ENCODE data around the gene THAP3. TPM values are rescaled to one million over a fixed set of nuclear protein-coding genes. Genes with fewer than 3 reads are reported as not detected.

THAP3 gene
- total and polyA plus RNA-seq, 9 of the 15 experiments (the other 6 are each of a cell fraction or from before 2014, with no cell fraction given): 1.9 to 31.2 (median 18.2) TPM

DNA sequence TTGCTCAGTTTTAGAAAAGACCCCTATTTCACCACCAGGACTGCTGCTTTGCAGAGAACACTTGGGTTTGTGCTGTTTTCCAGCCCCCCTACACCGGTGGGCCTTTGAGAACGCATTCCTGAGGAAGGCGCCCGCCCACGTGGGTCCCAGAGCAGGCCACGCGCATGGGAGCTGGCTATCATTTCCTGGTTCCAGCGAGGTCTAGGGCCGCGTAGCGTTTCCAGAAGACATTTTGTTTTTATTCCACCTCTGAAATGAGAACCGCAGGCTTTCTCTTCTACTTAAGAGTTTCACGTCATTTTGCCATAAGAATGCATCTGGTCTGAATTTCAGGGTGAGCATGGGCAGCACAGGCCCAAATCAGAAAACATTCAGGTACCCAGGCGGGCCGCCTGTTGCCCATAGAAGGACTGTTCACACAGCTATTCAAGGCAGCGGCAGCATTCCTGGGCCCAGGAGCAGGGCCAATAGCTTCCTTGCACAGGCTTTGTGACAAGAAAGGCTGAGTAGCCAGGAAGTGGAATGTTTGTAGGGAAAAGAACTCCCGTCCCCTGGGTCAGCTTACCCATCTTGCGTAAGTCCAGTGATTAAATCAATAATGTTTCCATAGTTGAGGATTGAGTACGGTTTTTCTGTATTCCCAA is 20.6 kb upstream of the THAP3 start (continued):
- TF ChIP-seq, protein P1, sequence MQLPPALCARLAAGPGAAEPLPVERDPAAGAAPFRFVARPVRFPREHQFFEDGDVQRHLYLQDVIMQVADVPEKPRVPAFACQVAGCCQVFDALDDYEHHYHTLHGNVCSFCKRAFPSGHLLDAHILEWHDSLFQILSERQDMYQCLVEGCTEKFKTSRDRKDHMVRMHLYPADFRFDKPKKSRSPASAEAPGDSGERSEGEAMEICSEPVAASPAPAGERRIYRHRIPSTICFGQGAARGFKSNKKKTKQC (CRISPR knock-in tag; IDR thresholded peaks at IDR 0.05): peak; percentile 54; the same call in 1 of the 2 replicates
- TF ChIP-seq, protein P2, sequence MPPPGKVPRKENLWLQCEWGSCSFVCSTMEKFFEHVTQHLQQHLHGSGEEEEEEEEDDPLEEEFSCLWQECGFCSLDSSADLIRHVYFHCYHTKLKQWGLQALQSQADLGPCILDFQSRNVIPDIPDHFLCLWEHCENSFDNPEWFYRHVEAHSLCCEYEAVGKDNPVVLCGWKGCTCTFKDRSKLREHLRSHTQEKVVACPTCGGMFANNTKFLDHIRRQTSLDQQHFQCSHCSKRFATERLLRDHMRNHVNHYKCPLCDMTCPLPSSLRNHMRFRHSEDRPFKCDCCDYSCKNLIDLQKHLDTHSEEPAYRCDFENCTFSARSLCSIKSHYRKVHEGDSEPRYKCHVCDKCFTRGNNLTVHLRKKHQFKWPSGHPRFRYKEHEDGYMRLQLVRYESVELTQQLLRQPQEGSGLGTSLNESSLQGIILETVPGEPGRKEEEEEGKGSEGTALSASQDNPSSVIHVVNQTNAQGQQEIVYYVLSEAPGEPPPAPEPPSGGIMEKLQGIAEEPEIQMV (tag; conservative IDR thresholded peaks at IDR 0.05; ENCODE audit: low read depth): peak; percentile 61; the same call in 1 of the 2 replicates
- TF ChIP-seq ZNF436 (CRISPR knock-in tag; IDR thresholded peaks at IDR 0.05) (0 out of 2 replicates have a peak, but pooled peaks have one; percentile 15), THRAP3 (IDR thresholded peaks at IDR 0.05; ENCODE audit: borderline replicate concordance) (no peak), ZNF354B (CRISPR knock-in tag; IDR thresholded peaks at IDR 0.05) (0 out of 2 replicates have a peak, but pooled peaks have one; percentile 21), SRSF3 (IDR thresholded peaks at IDR 0.05; ENCODE audit: insufficient read depth, low read length) (no peak), KLF6 (CRISPR knock-in tag; IDR thresholded peaks at IDR 0.05; ENCODE audit: borderline replicate concordance) (no peak), ZNF764 (CRISPR knock-in tag; IDR thresholded peaks at IDR 0.05; ENCODE audit: low read depth) (0 out of 2 replicates have a peak, but pooled peaks have one; percentile 30)
- TF ChIP-seq, protein P3, sequence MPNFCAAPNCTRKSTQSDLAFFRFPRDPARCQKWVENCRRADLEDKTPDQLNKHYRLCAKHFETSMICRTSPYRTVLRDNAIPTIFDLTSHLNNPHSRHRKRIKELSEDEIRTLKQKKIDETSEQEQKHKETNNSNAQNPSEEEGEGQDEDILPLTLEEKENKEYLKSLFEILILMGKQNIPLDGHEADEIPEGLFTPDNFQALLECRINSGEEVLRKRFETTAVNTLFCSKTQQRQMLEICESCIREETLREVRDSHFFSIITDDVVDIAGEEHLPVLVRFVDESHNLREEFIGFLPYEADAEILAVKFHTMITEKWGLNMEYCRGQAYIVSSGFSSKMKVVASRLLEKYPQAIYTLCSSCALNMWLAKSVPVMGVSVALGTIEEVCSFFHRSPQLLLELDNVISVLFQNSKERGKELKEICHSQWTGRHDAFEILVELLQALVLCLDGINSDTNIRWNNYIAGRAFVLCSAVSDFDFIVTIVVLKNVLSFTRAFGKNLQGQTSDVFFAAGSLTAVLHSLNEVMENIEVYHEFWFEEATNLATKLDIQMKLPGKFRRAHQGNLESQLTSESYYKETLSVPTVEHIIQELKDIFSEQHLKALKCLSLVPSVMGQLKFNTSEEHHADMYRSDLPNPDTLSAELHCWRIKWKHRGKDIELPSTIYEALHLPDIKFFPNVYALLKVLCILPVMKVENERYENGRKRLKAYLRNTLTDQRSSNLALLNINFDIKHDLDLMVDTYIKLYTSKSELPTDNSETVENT (CRISPR knock-in tag; IDR thresholded peaks at IDR 0.05): no peak
- TF ChIP-seq, protein P4, sequence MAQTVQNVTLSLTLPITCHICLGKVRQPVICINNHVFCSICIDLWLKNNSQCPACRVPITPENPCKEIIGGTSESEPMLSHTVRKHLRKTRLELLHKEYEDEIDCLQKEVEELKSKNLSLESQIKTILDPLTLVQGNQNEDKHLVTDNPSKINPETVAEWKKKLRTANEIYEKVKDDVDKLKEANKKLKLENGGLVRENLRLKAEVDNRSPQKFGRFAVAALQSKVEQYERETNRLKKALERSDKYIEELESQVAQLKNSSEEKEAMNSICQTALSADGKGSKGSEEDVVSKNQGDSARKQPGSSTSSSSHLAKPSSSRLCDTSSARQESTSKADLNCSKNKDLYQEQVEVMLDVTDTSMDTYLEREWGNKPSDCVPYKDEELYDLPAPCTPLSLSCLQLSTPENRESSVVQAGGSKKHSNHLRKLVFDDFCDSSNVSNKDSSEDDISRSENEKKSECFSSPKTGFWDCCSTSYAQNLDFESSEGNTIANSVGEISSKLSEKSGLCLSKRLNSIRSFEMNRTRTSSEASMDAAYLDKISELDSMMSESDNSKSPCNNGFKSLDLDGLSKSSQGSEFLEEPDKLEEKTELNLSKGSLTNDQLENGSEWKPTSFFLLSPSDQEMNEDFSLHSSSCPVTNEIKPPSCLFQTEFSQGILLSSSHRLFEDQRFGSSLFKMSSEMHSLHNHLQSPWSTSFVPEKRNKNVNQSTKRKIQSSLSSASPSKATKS (CRISPR knock-in tag; IDR thresholded peaks at IDR 0.05): no peak
- TF ChIP-seq, protein P5, sequence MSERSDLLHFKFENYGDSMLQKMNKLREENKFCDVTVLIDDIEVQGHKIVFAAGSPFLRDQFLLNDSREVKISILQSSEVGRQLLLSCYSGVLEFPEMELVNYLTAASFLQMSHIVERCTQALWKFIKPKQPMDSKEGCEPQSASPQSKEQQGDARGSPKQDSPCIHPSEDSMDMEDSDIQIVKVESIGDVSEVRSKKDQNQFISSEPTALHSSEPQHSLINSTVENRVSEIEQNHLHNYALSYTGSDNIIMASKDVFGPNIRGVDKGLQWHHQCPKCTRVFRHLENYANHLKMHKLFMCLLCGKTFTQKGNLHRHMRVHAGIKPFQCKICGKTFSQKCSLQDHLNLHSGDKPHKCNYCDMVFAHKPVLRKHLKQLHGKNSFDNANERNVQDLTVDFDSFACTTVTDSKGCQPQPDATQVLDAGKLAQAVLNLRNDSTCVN (CRISPR knock-in tag; IDR thresholded peaks at IDR 0.05): no peak
- TF ChIP-seq, protein P6, sequence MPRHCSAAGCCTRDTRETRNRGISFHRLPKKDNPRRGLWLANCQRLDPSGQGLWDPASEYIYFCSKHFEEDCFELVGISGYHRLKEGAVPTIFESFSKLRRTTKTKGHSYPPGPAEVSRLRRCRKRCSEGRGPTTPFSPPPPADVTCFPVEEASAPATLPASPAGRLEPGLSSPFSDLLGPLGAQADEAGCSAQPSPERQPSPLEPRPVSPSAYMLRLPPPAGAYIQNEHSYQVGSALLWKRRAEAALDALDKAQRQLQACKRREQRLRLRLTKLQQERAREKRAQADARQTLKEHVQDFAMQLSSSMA (CRISPR knock-in tag; IDR thresholded peaks at IDR 0.05): peak; percentile 69; the same call in 1 of the 2 replicates

Measured in K562 (cell line).